Smooth muscle cell (in vitro differentiated cells): ENCODE measurements around the gene TRAPPC6A. TPM values are rescaled to one million over a fixed set of nuclear protein-coding genes. Genes with fewer than 3 reads are reported as not detected.

Experiments used
- DNase-seq: peaks from one replicate; lab custom pipeline; 2025; ENCODE audit not compliant: unreplicated experiment; lab: John Stamatoyannopoulos, UW
- H2AFZ ChIP-seq: fragments of 200-600 bp; sonication (generic); 2 replicates; pipeline ENCODE4 v1.6.0; 2016; ENCODE audit warnings: antibody characterized with exemption, low read depth, mild to moderate bottlenecking
- H3F3A ChIP-seq: fragments of 200-600 bp; sonication (generic); 2 replicates; pipeline ENCODE4 v1.6.0; 2017; ENCODE audit warnings: antibody characterized with exemption, low read depth
- H3K27ac ChIP-seq: fragments of 200-600 bp; sonication (generic); 2 replicates; pipeline ENCODE4 v1.5.1; 2016; ENCODE audit warnings: low read depth, mild to moderate bottlenecking
- H3K27me3 ChIP-seq: fragments of 200-600 bp; sonication (generic); 2 replicates; pipeline ENCODE4 v1.6.1; 2016; ENCODE audit warnings: low read depth, mild to moderate bottlenecking
- H3K36me3 ChIP-seq: fragments of 200-600 bp; sonication (generic); 2 replicates; pipeline ENCODE4 v1.5.1; 2016; ENCODE audit warnings: low read depth
- H3K4me1 ChIP-seq: fragments of 200-600 bp; sonication (generic); 2 replicates; pipeline ENCODE4 v1.5.1; 2016; ENCODE audit warnings: low read depth
- H3K4me2 ChIP-seq: fragments of 200-600 bp; sonication (generic); 2 replicates; pipeline ENCODE4 v1.6.0; 2016; ENCODE audit warnings: mild to moderate bottlenecking
- H3K4me3 ChIP-seq: fragments of 200-600 bp; sonication (generic); 2 replicates; pipeline ENCODE4 v1.5.1; 2016; ENCODE audit warnings: mild to moderate bottlenecking
- H3K79me2 ChIP-seq: fragments of 200-600 bp; sonication (generic); 2 replicates; pipeline ENCODE4 v1.6.0; 2016; ENCODE audit warnings: low read depth, mild to moderate bottlenecking
- H3K9ac ChIP-seq: fragments of 200-600 bp; sonication (generic); 2 replicates; pipeline ENCODE4 v1.6.0; 2016; ENCODE audit warnings: low read depth
- H3K9me3 ChIP-seq: fragments of 200-600 bp; sonication (generic); replicated peaks from 2 replicates; pipeline ENCODE4 v1.5.1; 2016; ENCODE audit warnings: low read depth
- H4K20me1 ChIP-seq: fragments of 200-600 bp; sonication (generic); 2 replicates; pipeline ENCODE4 v1.6.0; 2016; ENCODE audit warnings: low read depth
- CTCF ChIP-seq: fragments of 200-600 bp; sonication (generic); IDR thresholded peaks from 2 replicates; pipeline ENCODE4 v1.5.1; 2017; ENCODE audit warnings: borderline replicate concordance, mild to moderate bottlenecking, antibody characterized with exemption; ENCODE audit not compliant: insufficient read depth, poor library complexity, severe bottlenecking
- WGBS: methylation state at CpG from one replicate; pipeline ENCODE4 v1.1.7; 2016; ENCODE audit warnings: low lambda C conversion rate; 5-methylcytosine and 5-hydroxymethylcytosine counted together
- polyA plus RNA-seq: library from polyadenylated mRNA; unstranded; fragments of >200 nt; fragmentation: Nextera tagmentation; extraction: Ambion mirVana; gene quantifications from 2 replicates; pipeline ENCODE4 v1.2.1, GENCODE V29; 2016
- total RNA-seq: library from RNA; depleted of rRNA; stranded (reverse); fragments of >200 nt; gene quantifications from 2 replicates; pipeline ENCODE4 v1.2.3, GENCODE V29; 2014

The TRAPPC6A gene
- total and polyA plus RNA-seq, 2 experiments from 2014 or later = 10.2 to 32.2 TPM

DNA sequence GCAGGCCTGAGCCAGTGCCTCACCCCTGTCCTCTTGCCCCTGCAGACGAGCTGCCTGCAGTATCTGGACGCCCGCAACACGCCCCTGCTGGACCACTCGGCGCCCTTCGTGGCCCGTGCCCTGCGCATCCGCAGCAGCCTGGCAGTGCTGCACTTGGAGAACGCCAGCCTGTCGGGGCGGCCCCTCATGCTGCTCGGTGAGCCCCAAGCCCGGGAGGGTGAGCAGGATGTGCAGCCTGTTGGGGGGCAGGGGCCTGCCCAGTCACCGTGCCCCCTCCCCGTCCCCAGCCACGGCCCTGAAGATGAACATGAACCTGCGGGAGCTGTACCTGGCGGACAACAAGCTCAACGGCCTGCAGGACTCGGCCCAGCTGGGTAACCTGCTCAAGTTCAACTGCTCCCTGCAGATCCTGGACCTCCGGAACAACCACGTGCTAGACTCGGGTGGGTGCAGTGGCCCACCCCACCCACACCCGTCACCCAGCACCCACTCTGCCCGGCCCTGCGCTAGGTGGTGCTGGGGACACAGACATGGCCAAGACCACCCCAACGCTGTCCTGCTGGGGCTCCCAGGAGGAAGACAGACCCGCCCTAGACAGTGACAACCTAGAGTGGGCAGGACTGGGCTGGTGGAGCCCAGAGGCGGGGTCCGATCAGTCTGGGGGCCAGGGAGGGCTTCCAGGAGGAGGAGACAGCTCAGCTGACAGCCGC, 35.9 kb downstream of the TRAPPC6A start:
- no peaks in the 10 kb centered on the region for H3K36me3 ChIP-seq
- H3K4me3 ChIP-seq = no peak overlapping the region
- H3K9me3 ChIP-seq = no peaks in the 10 kb centered on the region
- peaks cover 36% of the 10 kb centered on the region for H4K20me1 ChIP-seq
- H3K79me2 ChIP-seq = peaks cover 8% of the 10 kb centered on the region
- H3K9ac ChIP-seq = no peak overlapping the region
- no peak overlapping the region for H3K4me2 ChIP-seq
- H3K4me1 ChIP-seq = no peaks in the 10 kb centered on the region
- H3K27me3 ChIP-seq = no peaks in the 10 kb centered on the region
- no peak for DNase-seq
- 98% methylated on average over 30 of the region's 33 CpGs for WGBS
- no peak overlapping the region for H3K27ac ChIP-seq
- H3F3A ChIP-seq = no peaks in the 10 kb centered on the region
- TF ChIP-seq CTCF = no peak
- H2AFZ ChIP-seq = no peak overlapping the region

DNA sequence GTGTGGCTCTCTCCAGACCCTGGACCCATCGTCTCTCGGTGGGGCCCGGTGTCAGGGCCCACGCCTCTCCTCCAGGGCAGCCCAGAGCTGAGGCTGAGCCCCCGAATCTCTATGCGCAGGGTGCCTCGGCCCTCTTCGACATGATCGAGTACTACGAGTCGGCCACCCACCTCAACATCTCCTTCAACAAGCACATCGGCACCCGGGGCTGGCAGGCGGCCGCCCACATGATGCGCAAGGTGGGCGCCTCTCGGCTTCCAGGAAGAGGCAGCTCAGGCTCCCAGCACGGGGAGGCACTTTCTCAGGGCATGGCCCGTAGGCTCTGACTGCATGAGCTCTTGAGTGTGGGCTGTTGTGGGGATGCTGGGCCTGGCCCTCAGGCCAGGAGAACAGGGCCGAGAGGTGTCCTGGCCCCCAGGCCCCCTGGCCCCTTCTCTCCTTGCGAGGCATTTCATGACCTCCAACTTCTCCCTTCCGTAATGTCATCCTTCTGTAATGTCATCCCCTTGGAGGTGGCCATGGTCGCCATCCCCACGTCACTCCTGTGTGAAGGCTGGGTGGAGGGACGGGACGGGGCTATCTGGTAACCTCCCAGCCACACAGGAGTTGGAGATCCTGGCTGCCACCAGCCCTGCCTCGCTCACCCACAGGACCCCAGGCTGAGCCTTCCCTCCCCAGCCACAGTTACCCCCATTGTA, 36.7 kb downstream of the TRAPPC6A start:
- no peaks in the 10 kb centered on the region for H3K9me3 ChIP-seq
- H3K4me2 ChIP-seq = no peak overlapping the region
- no peak overlapping the region for H3K27ac ChIP-seq
- H3K9ac ChIP-seq = no peak overlapping the region
- no peak for TF ChIP-seq CTCF
- no peak overlapping the region for H3K4me3 ChIP-seq
- no peaks in the 10 kb centered on the region for H3K36me3 ChIP-seq
- no peak for DNase-seq
- no peak overlapping the region for H2AFZ ChIP-seq
- no peaks in the 10 kb centered on the region for H3K4me1 ChIP-seq
- H4K20me1 ChIP-seq = peaks cover 45% of the 10 kb centered on the region
- no peaks in the 10 kb centered on the region for H3K27me3 ChIP-seq
- H3K79me2 ChIP-seq = peaks cover 8% of the 10 kb centered on the region
- no peaks in the 10 kb centered on the region for H3F3A ChIP-seq
- 97% methylated on average over 28 of the region's 28 CpGs for WGBS

- no peaks in the 10 kb centered on the region for H3F3A ChIP-seq
- H3K36me3 ChIP-seq = no peaks in the 10 kb centered on the region
- H3K79me2 ChIP-seq = peaks cover 8% of the 10 kb centered on the region
- TF ChIP-seq CTCF = no peak
- no peak overlapping the region for H2AFZ ChIP-seq
- H3K27ac ChIP-seq = no peak overlapping the region
- no peak overlapping the region for H3K9ac ChIP-seq
- DNase-seq = no peak
- H3K9me3 ChIP-seq = no peaks in the 10 kb centered on the region
- no peak overlapping the region for H3K4me2 ChIP-seq
- peaks cover 52% of the 10 kb centered on the region for H4K20me1 ChIP-seq
- H3K4me1 ChIP-seq = no peaks in the 10 kb centered on the region
- 99% methylated on average over 10 of the region's 11 CpGs for WGBS
- H3K4me3 ChIP-seq = no peak overlapping the region
- H3K27me3 ChIP-seq = no peaks in the 10 kb centered on the region
Measured at GRCh38 chr19:45140533-45140932, 37.5 kb downstream of the TRAPPC6A start.
